ENCODE results near the gene KLHL42. TPM values are rescaled to one million over a fixed set of nuclear protein-coding genes. Genes with fewer than 3 reads are reported as not detected.

The KLHL42 gene
- total and polyA plus RNA-seq, 2 of the 13 experiments (the other 11 are each of a cell fraction or from before 2014, with no cell fraction given): 13.5 to 14.0 TPM

- TF ChIP-seq ZBTB25 (CRISPR knock-in tag; IDR thresholded peaks at IDR 0.05) (no peak), ARID5B (CRISPR knock-in tag; IDR thresholded peaks at IDR 0.05) (0 out of 2 replicates have a peak, but pooled peaks have one; percentile 21), ZSCAN31 (CRISPR knock-in tag; IDR thresholded peaks at IDR 0.05; ENCODE audit: low read depth) (peak; percentile 100), ZBTB38 (CRISPR knock-in tag; IDR thresholded peaks at IDR 0.05) (peak; percentile 66; the same call in 1 of the 2 replicates), ZNF484 (CRISPR knock-in tag; IDR thresholded peaks at IDR 0.05; ENCODE audit: borderline replicate concordance, low read depth) (no peak), POGZ (CRISPR knock-in tag; IDR thresholded peaks at IDR 0.05) (peak; percentile 52; the same call in 1 of the 2 replicates), ZBTB33 (CRISPR knock-in tag; IDR thresholded peaks at IDR 0.05) (peak; percentile 91), NFE2L2 (IDR thresholded peaks at IDR 0.05; ENCODE audit: low read length) (peak; percentile 76), ZMYM4 (CRISPR knock-in tag; IDR thresholded peaks at IDR 0.05) (peak; percentile 48; the same call in 1 of the 2 replicates), NFE2 (CRISPR knock-in tag; IDR thresholded peaks at IDR 0.05) (peak; percentile 32; the same call in 1 of the 2 replicates), MYC (CRISPR knock-in tag; IDR thresholded peaks at IDR 0.05; ENCODE audit: borderline replicate concordance) (no peak), TFDP1 (CRISPR knock-in tag; IDR thresholded peaks at IDR 0.05; ENCODE audit: borderline replicate concordance) (no peak), SOX6 (IDR thresholded peaks at IDR 0.05) (no peak), SOX6 (CRISPR knock-in tag; IDR thresholded peaks at IDR 0.05) (peak; percentile 42; the same call in 1 of the 2 replicates), MAFK (conservative IDR thresholded peaks at IDR 0.05 in 1 of 2, IDR thresholded peaks at IDR 0.05 in 1 of 2; ENCODE audit: low read length in 2 of 2) (peak in 1 of 2 experiments; percentile 25; a peak in 1 of 4 replicates), CEBPB (IDR thresholded peaks at IDR 0.05; ENCODE audit: borderline replicate concordance, low read depth, low read length) (no peak), TEF (CRISPR knock-in tag; IDR thresholded peaks at IDR 0.05) (peak; percentile 80; the same call in 1 of the 2 replicates), ZNF672 (CRISPR knock-in tag; IDR thresholded peaks at IDR 0.05) (no peak)
Observed at GRCh38 chr12:27751386-27752047, 28.5 kb upstream of the KLHL42 start (continued).
